ENCODE measurements around the gene SETBP1. TPM values are rescaled to one million over a fixed set of nuclear protein-coding genes. Genes with fewer than 3 reads are reported as not detected.

Gene SETBP1
- total and polyA plus RNA-seq, 2 of the 4 experiments (the other 2 are of a cell fraction), result 0.19 to 0.36 TPM

- H2AK5ac ChIP-seq (ENCODE audit: low read depth, low read length), result no peak overlapping the region
- no TSS peak for BruUV-seq (replicated peaks)
- peaks cover 3% of the 10 kb centered on the region; the same call in 1 of the 2 replicates for H3K27me3 ChIP-seq (ENCODE audit: control insufficient read depth, insufficient read depth, low read length)
- H2BK20ac ChIP-seq (ENCODE audit: low read depth, low read length), result no peak overlapping the region
- H4K20me1 ChIP-seq (ENCODE audit: insufficient read depth, low read length), result no peaks in the 10 kb centered on the region
- no peak for ATAC-seq (ENCODE audit: low read depth)
- H2BK120ac ChIP-seq (ENCODE audit: low read depth, low read length), result no peak overlapping the region
- ChIA-PET CTCF (no interaction called here), POLR2A (ENCODE audit: unreplicated experiment) (no interaction called here)
- H3K4me2 ChIP-seq (ENCODE audit: low read depth, low read length), result no peak overlapping the region
- no peaks in the 10 kb centered on the region for H3K9me1 ChIP-seq (ENCODE audit: insufficient read depth, low read length)
- H3K9me3 ChIP-seq (ENCODE audit: control insufficient read depth, insufficient read depth, low read length), result no peaks in the 10 kb centered on the region
- H2BK15ac ChIP-seq (ENCODE audit: low read depth, low read length), result no peak overlapping the region
- no peak overlapping the region for H3K9ac ChIP-seq (ENCODE audit: low read depth, low read length)
- no peak overlapping the region for H3K14ac ChIP-seq (replicated peaks; ENCODE audit: low read depth, low read length)
- H3K4me3 ChIP-seq (ENCODE audit: insufficient read depth, low read depth, low read length), result no peak overlapping the region
- no peaks in the 10 kb centered on the region for H3K36me3 ChIP-seq (ENCODE audit: control insufficient read depth, insufficient read depth, low read length)
- dilution Hi-C loops (cut with HindIII; ENCODE audit: low sequenced_read_pairs, unreplicated experiment), result no loop called here
- no peaks in the 10 kb centered on the region for H3K79me1 ChIP-seq (ENCODE audit: low read depth in 1 of 2, low read length in 2 of 2)
- H3K23ac ChIP-seq (ENCODE audit: low read depth, low read length), result no peak overlapping the region
- 89% methylated on average over 2 of the region's 2 CpGs; no CpG with 5 or more reads in 1 of the 2 experiments for WGBS, 2 experiments (ENCODE audit: extremely low coverage in 2 of 2, insufficient read length in 1 of 2)
- H4K5ac ChIP-seq (ENCODE audit: low read depth, low read length), result no peak overlapping the region
- in situ Hi-C loops (cut with MboI; ENCODE audit: low sequenced_read_pairs), result no loop called here
- no peak overlapping the region for H4K91ac ChIP-seq (ENCODE audit: insufficient read depth, low read depth, low read length)
- intact Hi-C loops (cut with micrococcal nuclease), result no loop called here
- no peak overlapping the region for H3K4ac ChIP-seq (ENCODE audit: low read depth, low read length)
- H4K8ac ChIP-seq (ENCODE audit: low read depth in 2 of 2, low read length in 2 of 2), result no peak overlapping the region
- no peak for TF ChIP-seq MAFK (IDR thresholded peaks at IDR 0.05; ENCODE audit: low read depth, low read length)
- no peak for TF ChIP-seq MAZ (IDR thresholded peaks at IDR 0.05; ENCODE audit: borderline replicate concordance, low read depth, low read length)
- no peak for TF ChIP-seq NFE2L2 (IDR thresholded peaks at IDR 0.05; ENCODE audit: low read depth, low read length)
- TF ChIP-seq SMC3 (IDR thresholded peaks at IDR 0.05; ENCODE audit: low read depth, low read length), result no peak
- TF ChIP-seq CHD1 (IDR thresholded peaks at IDR 0.05; ENCODE audit: low read depth, low read length), result no peak
- TF ChIP-seq RAD21 (IDR thresholded peaks at IDR 0.05; ENCODE audit: low read length), result no peak
- TF ChIP-seq CEBPB (IDR thresholded peaks at IDR 0.05; ENCODE audit: low read depth, low read length), result no peak
- no peak for TF ChIP-seq USF2 (IDR thresholded peaks at IDR 0.05; ENCODE audit: low read depth, low read length)
- TF ChIP-seq RCOR1 (IDR thresholded peaks at IDR 0.05; ENCODE audit: insufficient replicate concordance, low read length), result no peak
- no peak for TF ChIP-seq MXI1 (IDR thresholded peaks at IDR 0.05; ENCODE audit: borderline replicate concordance, low read depth, low read length)
- TF ChIP-seq ELK1 (IDR thresholded peaks at IDR 0.05; ENCODE audit: borderline replicate concordance, low read depth, low read length), result no peak
- TF ChIP-seq CTCF (conservative IDR thresholded peaks at IDR 0.05; ENCODE audit: low read depth, low read length), result no peak
- TF ChIP-seq BHLHE40 (IDR thresholded peaks at IDR 0.05; ENCODE audit: low read depth, low read length), result no peak
- no peak for TF ChIP-seq POLR2A (IDR thresholded peaks at IDR 0.05; ENCODE audit: low read depth, low read length)
- no peak for TF ChIP-seq RFX5 (IDR thresholded peaks at IDR 0.05; ENCODE audit: low read depth, low read length)
- TF ChIP-seq FOS (IDR thresholded peaks at IDR 0.05; ENCODE audit: low read depth, low read length), result no peak
- H3K56ac ChIP-seq (ENCODE audit: extremely low read depth, insufficient read depth, low read length), result no peak overlapping the region
- no peak for DNase-seq
- H3K27ac ChIP-seq (ENCODE audit: insufficient read depth, low read length), result no peak overlapping the region
- H3K4me1 ChIP-seq (ENCODE audit: control insufficient read depth, insufficient read depth, low read length), result no peaks in the 10 kb centered on the region
- no peak overlapping the region; the same call in 1 of the 2 replicates for H3K18ac ChIP-seq (ENCODE audit: low read depth, low read length)
- no peak overlapping the region for H2AK9ac ChIP-seq (replicated peaks; ENCODE audit: low read depth, low read length, poor library complexity)
- no peak overlapping the region for H2BK5ac ChIP-seq (ENCODE audit: low read depth, low read length, poor library complexity, severe bottlenecking)
- no peak overlapping the region for H2AFZ ChIP-seq (replicated peaks; ENCODE audit: low read length, poor library complexity)
These were observed 356.9 kb downstream of the SETBP1 start for GRCh38 chr18:45037618-45038017.

All from IMR-90 (cell line).